ENCODE data around the gene TFEB. TPM values are rescaled to one million over a fixed set of nuclear protein-coding genes. Genes with fewer than 3 reads are reported as not detected.

Gene TFEB
- total and polyA plus RNA-seq, 10 of the 15 experiments (the other 5 are each of a cell fraction or from before 2014, with no cell fraction given) = 0.84 to 108 (median 60.8) TPM

GRCh38 chr6:41768545-41769308, 33.3 kb upstream of the TFEB start:
- no peak overlapping the region for H3K4me2 ChIP-seq (ENCODE audit: control insufficient read depth, insufficient read depth)
- ChIA-PET RAD21 (ENCODE audit: unreplicated experiment) (no interaction called here), SMC1A (ENCODE audit: uncharacterized antibody, unreplicated experiment) (no interaction called here), CTCF (no interaction called here), POLR2A (interaction anchor here (0.6 kb wide), 1 partner anchor 20 kb away, joined by 3 read pairs; no protein-coding TSS in a partner anchor)
- no peaks in the 10 kb centered on the region for H3K79me2 ChIP-seq (ENCODE audit: control insufficient read depth, insufficient read depth, low read length)
- no peaks in the 10 kb centered on the region for H3K9me3 ChIP-seq (replicated peaks; ENCODE audit: control insufficient read depth, insufficient read depth, low read length)
- H3K4me3 ChIP-seq = no peak overlapping the region
- peaks cover 9% of the 10 kb centered on the region for H3K4me1 ChIP-seq (ENCODE audit: control insufficient read depth, insufficient read depth, low read length)
- ATAC-seq = peak; percentile 67
- no peak overlapping the region for H3K27ac ChIP-seq (ENCODE audit: control insufficient read depth, insufficient read depth)
- DNase-seq (ENCODE audit: low read depth, low spot score) = no peak
- H3K9ac ChIP-seq (ENCODE audit: control insufficient read depth, insufficient read depth, low read length) = no peak overlapping the region
- H3K36me3 ChIP-seq (ENCODE audit: control insufficient read depth in 2 of 2, insufficient read depth in 2 of 2, low read length in 1 of 2) = peaks cover 1 to 8% of the 10 kb centered on the region in 2 experiments; a peak in 2 of 4 replicates
- H2AFZ ChIP-seq (ENCODE audit: control insufficient read depth, low read depth, low read length) = no peak overlapping the region
- FAIRE-seq = no peak
- no peaks in the 10 kb centered on the region for H3K27me3 ChIP-seq (replicated peaks in 1 of 2; ENCODE audit: control insufficient read depth in 2 of 2, insufficient read depth in 2 of 2, low read length in 1 of 2)
- WGBS (ENCODE audit: insufficient coverage, insufficient replicate concordance, low lambda C conversion rate, missing lambda C conversion rate) = 52% methylated on average over 10 of the region's 10 CpGs
- H4K20me1 ChIP-seq (ENCODE audit: control insufficient read depth, insufficient read depth) = no peaks in the 10 kb centered on the region
- in situ Hi-C loops (cut with MboI) = loop anchor here (5.0 kb wide), 1 partner anchor 166 kb away; no protein-coding TSS in a partner anchor
- BruUV-seq (replicated peaks) = no TSS peak
- intact Hi-C loops (cut with micrococcal nuclease; ENCODE audit: unreplicated experiment) = no loop called here
- no peak for TF ChIP-seq RAD21 (IDR thresholded peaks at IDR 0.05; ENCODE audit: insufficient read depth, low read depth, low read length)
- no peak for TF ChIP-seq RAD51 (IDR thresholded peaks at IDR 0.05)
- TF ChIP-seq SUPT20H (IDR thresholded peaks at IDR 0.05; ENCODE audit: borderline replicate concordance, control insufficient read depth, low read depth, low read length) = no peak
- no peak for TF ChIP-seq BCL11A (IDR thresholded peaks at IDR 0.05; ENCODE audit: low read depth, low read length)
- 0 out of 2 replicates have a peak, but pooled peaks have one; percentile 15 for TF ChIP-seq PKNOX1 (IDR thresholded peaks at IDR 0.05)
- no peak for TF ChIP-seq KLF5 (IDR thresholded peaks at IDR 0.05; ENCODE audit: partially characterized antibody)
- TF ChIP-seq NBN (IDR thresholded peaks at IDR 0.05) = no peak
- no peak for TF ChIP-seq NFIC (IDR thresholded peaks at IDR 0.05; ENCODE audit: low read depth, low read length)

Measured in GM12878 (cell line).